Right ventricle myocardium superior (tissue), 1 donor: ENCODE measurements around the gene CRYBG2. TPM values are rescaled to one million over a fixed set of nuclear protein-coding genes. Genes with fewer than 3 reads are reported as not detected.

Experiments used
- ATAC-seq: fragments of 200-7000 bp; cut with Tn5 transposase; one replicate; pipeline ENCODE4 v1.9.1; 2020; ENCODE audit warnings: mild to moderate bottlenecking; ENCODE audit not compliant: poor library complexity
- DNase-seq: peaks from one replicate; pipeline ENCODE4 v3.0.0-alpha.2; 2020
- intact Hi-C: fragments of 100-400 bp; cut with DNase I; formaldehyde crosslinking; loops from one replicate; pipeline ENCODE4 v1.11.2; 2022
- total RNA-seq: library from RNA; stranded (reverse); fragmentation: NEBNext Ultra II Directional; extraction: Animal tissue kit (Norgen Biotek cat#: 25700); gene quantifications from one replicate; pipeline ENCODE4 v1.2.1, GENCODE V29; 2021
- donor health status: DM: no; HTN: yes; CAD: no; lungs with severe emphysema.

The CRYBG2 gene
- total RNA-seq, 1 donor from 2014 or later = not detected

- no peak for ATAC-seq
- intact Hi-C loops = no loop called here
Observed at GRCh38 chr1:26354972-26355371, 1.0 kb upstream of the CRYBG2 start.

GRCh38 chr1:26353210-26353859 lies 595 bp downstream of the CRYBG2 start:
- intact Hi-C loops = no loop called here
- DNase-seq = no peak
- ATAC-seq = no peak

More at GRCh38 chr1:26354972-26355371, 1.0 kb upstream of the CRYBG2 start:
- DNase-seq = no peak

GRCh38 chr1:26352338-26352679 lies 1.6 kb downstream of the CRYBG2 start:
- intact Hi-C loops = no loop called here
- DNase-seq (no peak), ATAC-seq (no peak)

GRCh38 chr1:26351590-26352337 lies 2.2 kb downstream of the CRYBG2 start:
- no peak for ATAC-seq
- intact Hi-C loops = no loop called here

GRCh38 chr1:26350701-26351589 lies 3.0 kb downstream of the CRYBG2 start:
- intact Hi-C loops = no loop called here
- DNase-seq (no peak), ATAC-seq (no peak)

More at GRCh38 chr1:26351590-26352337, 2.2 kb downstream of the CRYBG2 start:
- no peak for DNase-seq

GRCh38 chr1:26350343-26350700 lies 3.6 kb downstream of the CRYBG2 start:
- ATAC-seq (no peak), DNase-seq (no peak)
- intact Hi-C loops = no loop called here

- DNase-seq = no peak
- no peak for ATAC-seq
- intact Hi-C loops = no loop called here
Observed at GRCh38 chr1:26349877-26350244, 4.1 kb downstream of the CRYBG2 start.

- no peak for DNase-seq
- ATAC-seq = no peak
- intact Hi-C loops = no loop called here
Observed at GRCh38 chr1:26349188-26349876, 4.6 kb downstream of the CRYBG2 start.

- DNase-seq = no peak
- intact Hi-C loops = no loop called here
- ATAC-seq = no peak
Observed at GRCh38 chr1:26346274-26347033, 7.5 kb downstream of the CRYBG2 start.

- no peak for ATAC-seq
- intact Hi-C loops = no loop called here
- DNase-seq = no peak
Observed at GRCh38 chr1:26345718-26346117, 8.2 kb downstream of the CRYBG2 start.

- DNase-seq (no peak), ATAC-seq (no peak)
- intact Hi-C loops = no loop called here
Observed at GRCh38 chr1:26344147-26344920, 9.6 kb downstream of the CRYBG2 start.

GRCh38 chr1:26340047-26340481 lies 13.9 kb downstream of the CRYBG2 start:
- intact Hi-C loops = no loop called here
- DNase-seq (no peak), ATAC-seq (no peak)

GRCh38 chr1:26338670-26339069 lies 15.3 kb downstream of the CRYBG2 start:
- intact Hi-C loops = no loop called here

GRCh38 chr1:26337625-26338024 lies 16.3 kb downstream of the CRYBG2 start:
- ATAC-seq = no peak
- intact Hi-C loops = no loop called here

More at GRCh38 chr1:26338670-26339069, 15.3 kb downstream of the CRYBG2 start:
- DNase-seq (no peak), ATAC-seq (no peak)

GRCh38 chr1:26337206-26337535 lies 16.8 kb downstream of the CRYBG2 start:
- intact Hi-C loops = no loop called here
- DNase-seq (no peak), ATAC-seq (no peak)

More at GRCh38 chr1:26337625-26338024, 16.3 kb downstream of the CRYBG2 start:
- DNase-seq = no peak

GRCh38 chr1:26336477-26337205 lies 17.3 kb downstream of the CRYBG2 start:
- intact Hi-C loops = no loop called here
- DNase-seq (peak; percentile 84), ATAC-seq (peak; percentile 92)
